Measurements from ENCODE around the gene SLC43A1. TPM values are rescaled to one million over a fixed set of nuclear protein-coding genes. Genes with fewer than 3 reads are reported as not detected.

Gene SLC43A1
- total RNA-seq: 10 to 100 TPM; 13.1 to 48.4 (median 22.5) TPM

- Histone ChIP-seq H3K27me3 (no peaks in the 10 kb centered on the region), H3K4me1 (no peaks in the 10 kb centered on the region), H3K36me3 (no peaks in the 10 kb centered on the region), H3K4me3 (peak within 1 kb of the TSS; percentile 63 to 82), H3K9me3 (no peaks in the 10 kb centered on the region), H3K27ac (peak within 1 kb of the TSS; percentile 84)
- intact Hi-C loops (cut with DNase I; ENCODE audit: low total_unique reads): no loop called here
- peak; percentile 47 to 48 for TF ChIP-seq POLR2A (IDR thresholded peaks at IDR 0.05)
- TF ChIP-seq, protein P1, sequence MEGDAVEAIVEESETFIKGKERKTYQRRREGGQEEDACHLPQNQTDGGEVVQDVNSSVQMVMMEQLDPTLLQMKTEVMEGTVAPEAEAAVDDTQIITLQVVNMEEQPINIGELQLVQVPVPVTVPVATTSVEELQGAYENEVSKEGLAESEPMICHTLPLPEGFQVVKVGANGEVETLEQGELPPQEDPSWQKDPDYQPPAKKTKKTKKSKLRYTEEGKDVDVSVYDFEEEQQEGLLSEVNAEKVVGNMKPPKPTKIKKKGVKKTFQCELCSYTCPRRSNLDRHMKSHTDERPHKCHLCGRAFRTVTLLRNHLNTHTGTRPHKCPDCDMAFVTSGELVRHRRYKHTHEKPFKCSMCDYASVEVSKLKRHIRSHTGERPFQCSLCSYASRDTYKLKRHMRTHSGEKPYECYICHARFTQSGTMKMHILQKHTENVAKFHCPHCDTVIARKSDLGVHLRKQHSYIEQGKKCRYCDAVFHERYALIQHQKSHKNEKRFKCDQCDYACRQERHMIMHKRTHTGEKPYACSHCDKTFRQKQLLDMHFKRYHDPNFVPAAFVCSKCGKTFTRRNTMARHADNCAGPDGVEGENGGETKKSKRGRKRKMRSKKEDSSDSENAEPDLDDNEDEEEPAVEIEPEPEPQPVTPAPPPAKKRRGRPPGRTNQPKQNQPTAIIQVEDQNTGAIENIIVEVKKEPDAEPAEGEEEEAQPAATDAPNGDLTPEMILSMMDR (IDR thresholded peaks at IDR 0.05): peak in 2 of 4 experiments; percentile 7 to 8
- DNase-seq: peak; percentile 58 to 65
Observed at GRCh38 chr11:57515332-57516060, at the start of gene SLC43A1. SLC43A1 (minus strand) TSS chr11:57515702; CDS start chr11:57514111, 1,591 bp downstream.

- Histone ChIP-seq H3K4me1 (no peaks in the 10 kb centered on the region), H3K4me3 (no peak overlapping the region), H3K27ac (no peak overlapping the region), H3K36me3 (no peaks in the 10 kb centered on the region), H3K27me3 (no peaks in the 10 kb centered on the region), H3K9me3 (no peaks in the 10 kb centered on the region)
- DNase-seq: no peak
- TF ChIP-seq POLR2A (IDR thresholded peaks at IDR 0.05): no peak
- TF ChIP-seq, protein P1 (IDR thresholded peaks at IDR 0.05): no peak
- intact Hi-C loops (cut with DNase I; ENCODE audit: low total_unique reads): no loop called here
Observed at GRCh38 chr11:57562596-57562995, 47.1 kb upstream of the SLC43A1 start.

GRCh38 chr11:57560146-57560545, 44.6 kb upstream of the SLC43A1 start:
- TF ChIP-seq, protein P1 (IDR thresholded peaks at IDR 0.05): no peak
- no peak for TF ChIP-seq POLR2A (IDR thresholded peaks at IDR 0.05)
- intact Hi-C loops (cut with DNase I; ENCODE audit: low total_unique reads): no loop called here
- Histone ChIP-seq H3K36me3 (no peaks in the 10 kb centered on the region), H3K27ac (no peak overlapping the region), H3K4me1 (no peaks in the 10 kb centered on the region), H3K4me3 (no peak overlapping the region), H3K9me3 (no peaks in the 10 kb centered on the region), H3K27me3 (no peaks in the 10 kb centered on the region)
- no peak for DNase-seq

DNA sequence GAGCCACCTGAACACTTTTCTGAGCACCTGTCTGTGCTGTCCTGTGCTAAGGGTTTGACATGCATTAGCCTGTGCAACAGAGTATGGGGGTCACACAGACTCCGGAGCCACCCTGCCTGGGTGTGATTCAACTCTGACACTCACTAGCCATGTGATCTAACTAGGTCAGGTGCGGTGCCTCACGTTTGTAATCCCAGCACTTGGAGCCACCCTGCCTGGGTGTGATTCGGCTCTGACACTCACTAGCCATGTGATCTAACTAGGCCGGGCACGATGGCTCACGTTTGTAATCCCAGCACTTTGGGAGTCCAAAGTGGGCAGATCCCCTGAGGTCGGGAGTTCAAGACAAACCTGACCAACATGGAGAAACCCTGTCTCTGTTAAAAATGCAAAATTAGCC, 40.5 kb upstream of the SLC43A1 start:
- Histone ChIP-seq H3K27me3 (no peaks in the 10 kb centered on the region), H3K36me3 (no peaks in the 10 kb centered on the region), H3K4me1 (no peaks in the 10 kb centered on the region), H3K9me3 (no peaks in the 10 kb centered on the region), H3K27ac (no peak overlapping the region), H3K4me3 (no peak overlapping the region)
- intact Hi-C loops (cut with DNase I; ENCODE audit: low total_unique reads): no loop called here
- TF ChIP-seq, protein P1 (IDR thresholded peaks at IDR 0.05): no peak
- TF ChIP-seq POLR2A (IDR thresholded peaks at IDR 0.05): no peak
- DNase-seq: no peak

DNA sequence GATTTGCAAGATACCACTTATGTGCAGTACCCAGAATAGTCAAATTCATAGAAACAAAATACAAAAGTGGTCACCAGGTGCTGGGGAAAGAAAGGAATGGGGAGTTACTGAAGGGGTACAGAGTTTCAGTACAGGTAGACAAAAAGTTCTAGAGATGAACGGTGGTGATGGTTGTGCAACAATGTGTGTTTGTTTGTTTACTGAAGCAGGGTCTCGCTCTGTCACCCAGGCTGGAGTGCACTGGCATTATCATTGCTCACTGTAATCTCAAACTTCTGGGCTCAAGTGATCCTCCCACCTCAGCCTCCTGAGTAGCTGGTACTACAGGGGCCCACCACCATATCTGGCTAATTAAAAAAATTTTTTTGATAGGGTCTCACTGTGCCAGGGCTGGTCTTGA, 39.9 kb upstream of the SLC43A1 start:
- no peak overlapping the region for H3K27ac ChIP-seq
- no peaks in the 10 kb centered on the region for H3K9me3 ChIP-seq
- no peak for TF ChIP-seq POLR2A (IDR thresholded peaks at IDR 0.05)
- TF ChIP-seq, protein P1 (IDR thresholded peaks at IDR 0.05): no peak
- no peaks in the 10 kb centered on the region for H3K27me3 ChIP-seq
- intact Hi-C loops (cut with DNase I; ENCODE audit: low total_unique reads): no loop called here
- no peaks in the 10 kb centered on the region for H3K36me3 ChIP-seq
- no peaks in the 10 kb centered on the region for H3K4me1 ChIP-seq
- DNase-seq: no peak
- H3K4me3 ChIP-seq: no peak overlapping the region
